GM12878 (cell line): ENCODE data around the gene PCSK5. TPM values are rescaled to one million over a fixed set of nuclear protein-coding genes. Genes with fewer than 3 reads are reported as not detected.

Source experiments
- ATAC-seq: fragments of 200-7000 bp; cut with Tn5 transposase; 3 replicates; pipeline ENCODE4 v1.9.1; 2020; ENCODE audit warnings: mild to moderate bottlenecking, moderate library complexity
- BruUV-seq: library from RNA; stranded (reverse); fragments of 400-500 nt; replicated peaks from 2 replicates; lab custom pipeline; 2021; lab: Mats Ljungman, UMichigan
- CTCF ChIA-PET: fragments of 300-600 bp; sonication (Branson Sonifier 250); formaldehyde crosslinking; extraction: SDS; loops from one replicate; lab custom pipeline; 2021; ENCODE audit warnings: inconsistent platforms; lab: Yijun Ruan, JAX
- POLR2A ChIA-PET: fragments of 350-600 bp; formaldehyde crosslinking; extraction: SDS; loops from one replicate; lab custom pipeline; 2021; ENCODE audit warnings: inconsistent platforms; lab: Charles Lee
- RAD21 ChIA-PET: fragments of 300-600 bp; sonication (Branson Sonifier 250); formaldehyde crosslinking; loops from one replicate; lab custom pipeline; 2023; ENCODE audit warnings: antibody characterized with exemption; ENCODE audit not compliant: unreplicated experiment; lab: Charles Lee
- SMC1A ChIA-PET: fragments of 300-600 bp; sonication (Branson Sonifier 250); formaldehyde crosslinking; loops from one replicate; lab custom pipeline; 2023; ENCODE audit not compliant: unreplicated experiment, uncharacterized antibody; lab: Charles Lee
- DNase-seq: peaks from one replicate; pipeline ENCODE4 v3.0.0-alpha.2; 2011; ENCODE audit warnings: low read depth, low spot score
- FAIRE-seq: peaks from 3 replicates; lab custom pipeline; 2011; peaks lifted over from hg19 to GRCh38; lab: Jason Lieb, UNC
- H2AFZ ChIP-seq: 2 replicates; pipeline ENCODE4 v1.6.0; 2011; ENCODE audit warnings: low read depth, low read length, control low read depth; ENCODE audit not compliant: control insufficient read depth
- H3K27ac ChIP-seq: 2 replicates; pipeline ENCODE4 v1.5.1; 2011; ENCODE audit warnings: control low read depth; ENCODE audit not compliant: control insufficient read depth, insufficient read depth
- H3K27me3 ChIP-seq, 2 experiments: replicated peaks in 1 of 2; 2 replicates each; pipeline versions ENCODE4 v1.6.0 to v1.6.1; 2011; ENCODE audit warnings: low read length in 1 of 2; ENCODE audit not compliant: control insufficient read depth in 2 of 2, insufficient read depth in 2 of 2
- H3K36me3 ChIP-seq, 2 experiments: 2 replicates each; pipeline ENCODE4 v1.5.1; 2011; ENCODE audit warnings: low read length in 1 of 2; ENCODE audit not compliant: control insufficient read depth in 2 of 2, insufficient read depth in 2 of 2
- H3K4me1 ChIP-seq: 2 replicates; pipeline ENCODE4 v1.6.1; 2011; ENCODE audit warnings: mild to moderate bottlenecking, low read length, moderate library complexity, mixed read lengths; ENCODE audit not compliant: control insufficient read depth, insufficient read depth
- H3K4me2 ChIP-seq: 2 replicates; pipeline ENCODE4 v1.6.0; 2011; ENCODE audit warnings: control low read depth; ENCODE audit not compliant: control insufficient read depth, insufficient read depth
- H3K4me3 ChIP-seq: fragments of 200-600 bp; sonication (generic); 2 replicates; pipeline ENCODE4 v1.5.1; 2016
- H3K79me2 ChIP-seq: 2 replicates; pipeline ENCODE4 v1.6.0; 2011; ENCODE audit warnings: low read length; ENCODE audit not compliant: control insufficient read depth, insufficient read depth
- H3K9ac ChIP-seq: 2 replicates; pipeline ENCODE4 v1.8.0; 2011; ENCODE audit warnings: low read length, control low read depth, mixed read lengths; ENCODE audit not compliant: control insufficient read depth, insufficient read depth
- H3K9me3 ChIP-seq: replicated peaks from 3 replicates; pipeline ENCODE4 v1.5.1; 2011; ENCODE audit warnings: mild to moderate bottlenecking, low read length; ENCODE audit not compliant: control insufficient read depth, insufficient read depth
- H4K20me1 ChIP-seq: 2 replicates; pipeline ENCODE4 v1.6.0; 2011; ENCODE audit not compliant: control insufficient read depth, insufficient read depth
- ASH2L ChIP-seq: fragments of 300-600, 200-600 bp; sonication (generic); IDR thresholded peaks from 2 replicates; pipeline ENCODE4 v1.6.1; 2017; ENCODE audit warnings: low read depth, mild to moderate bottlenecking, borderline replicate concordance
- EP300 ChIP-seq, 2 experiments: fragments of 150-350 bp in 1 of 2; IDR thresholded peaks; 2 replicates each; pipeline ENCODE4 v1.6.1; 2011 to 2012; ENCODE audit warnings: low read depth in 2 of 2, low read length in 2 of 2, borderline replicate concordance in 1 of 2, improper control_type of control experiment in 1 of 2, inconsistent platforms in 1 of 2; ENCODE audit not compliant: control insufficient read depth in 1 of 2
- NFIC ChIP-seq: IDR thresholded peaks from 2 replicates; pipeline ENCODE4 v1.6.1; 2012; ENCODE audit warnings: low read depth, mild to moderate bottlenecking, inconsistent platforms, low read length, moderate library complexity
- SMAD1 ChIP-seq: fragments of 450-650 bp; IDR thresholded peaks from 2 replicates; pipeline ENCODE4 v1.6.1; 2018; ENCODE audit warnings: mild to moderate bottlenecking, low read depth; ENCODE audit not compliant: partially characterized antibody
- TCF7 ChIP-seq: IDR thresholded peaks from 2 replicates; pipeline ENCODE4 v1.6.1; 2014; ENCODE audit warnings: antibody characterized with exemption, borderline replicate concordance
- ZNF207 ChIP-seq: fragments of 450-650 bp; IDR thresholded peaks from 2 replicates; pipeline ENCODE4 v1.6.1; 2014; ENCODE audit warnings: antibody characterized with exemption, mild to moderate bottlenecking, borderline replicate concordance
- ZNF384 ChIP-seq: IDR thresholded peaks from 2 replicates; pipeline ENCODE4 v1.6.1; 2012; ENCODE audit warnings: low read depth, mild to moderate bottlenecking, low read length, improper control_type of control experiment, borderline replicate concordance
- WGBS: methylation state at CpG from one replicate; pipeline ENCODE4 v1.1.6; 2016; ENCODE audit warnings: low lambda C conversion rate; ENCODE audit not compliant: insufficient replicate concordance, insufficient coverage; ENCODE audit errors: missing lambda C conversion rate; 5-methylcytosine and 5-hydroxymethylcytosine counted together
- in situ Hi-C: fragments of 300-500 bp; cut with MboI; formaldehyde crosslinking; loops from 9 replicates; pipeline ENCODE4 v1.14.3; 2018; ENCODE audit warnings: mixed read lengths
- intact Hi-C: fragments of 100-400 bp; cut with micrococcal nuclease; formaldehyde crosslinking; loops from one replicate; pipeline ENCODE4 v1.14.2; 2022; ENCODE audit not compliant: unreplicated experiment
- polyA plus RNA-seq, 11 experiments: library from polyadenylated mRNA; depleted of rRNA in 4 of 11; unstranded in 6 of 11; stranded (reverse) in 5 of 11; fragments of >200 nt; fragmentation: Nextera tagmentation in 4 of 11; fragmentation: Illumina TruSeq in 1 of 11; extraction: Ambion mirVana in 4 of 11; extraction: Trizol in 1 of 11; gene quantifications; 1 replicate in 1 of 11; 2 replicates in 10 of 11; pipeline versions ENCODE4 v1.2.1 to v1.2.3, GENCODE V29; 2011 to 2016; ENCODE audit warnings: inconsistent platforms in 2 of 11, missing spikeins in 2 of 11, low read depth in 1 of 11
- total RNA-seq, 4 experiments: library from RNA; depleted of rRNA in 3 of 4; stranded (reverse); fragments of >200 nt in 3 of 4; fragmentation: Illumina TruSeq in 1 of 4; extraction: Trizol in 1 of 4; gene quantifications; 2 replicates each; pipeline versions ENCODE4 v1.2.1 to v1.2.3, GENCODE V29; 2013 to 2021
- TF ChIP-seq, protein P1 (sequence below): IDR thresholded peaks from 2 replicates; pipeline ENCODE4 v1.6.1; 2011; ENCODE audit warnings: borderline replicate concordance, low read depth, mild to moderate bottlenecking, moderate library complexity, low read length; ENCODE audit not compliant: insufficient read depth, poor library complexity, severe bottlenecking
- TF ChIP-seq, protein P2 (sequence below): fragments of 450-650 bp; formaldehyde crosslinking; IDR thresholded peaks from 2 replicates; pipeline ENCODE4 v1.4.0; 2020; ENCODE audit warnings: mild to moderate bottlenecking, moderate library complexity
- TF ChIP-seq, protein P3 (sequence below): fragments of 450-650 bp; IDR thresholded peaks from 2 replicates; pipeline ENCODE4 v1.6.1; 2016; ENCODE audit warnings: mild to moderate bottlenecking, moderate library complexity, borderline replicate concordance
- TF ChIP-seq, protein P4 (sequence below): fragments of 450-650 bp; IDR thresholded peaks from 2 replicates; pipeline ENCODE4 v1.6.1; 2014; ENCODE audit warnings: mild to moderate bottlenecking

PCSK5 gene
- total and polyA plus RNA-seq, 10 of the 15 experiments (the other 5 are each of a cell fraction or from before 2014, with no cell fraction given): 0.01 to 0.13 (median 0.04) TPM; not detected in 3

DNA sequence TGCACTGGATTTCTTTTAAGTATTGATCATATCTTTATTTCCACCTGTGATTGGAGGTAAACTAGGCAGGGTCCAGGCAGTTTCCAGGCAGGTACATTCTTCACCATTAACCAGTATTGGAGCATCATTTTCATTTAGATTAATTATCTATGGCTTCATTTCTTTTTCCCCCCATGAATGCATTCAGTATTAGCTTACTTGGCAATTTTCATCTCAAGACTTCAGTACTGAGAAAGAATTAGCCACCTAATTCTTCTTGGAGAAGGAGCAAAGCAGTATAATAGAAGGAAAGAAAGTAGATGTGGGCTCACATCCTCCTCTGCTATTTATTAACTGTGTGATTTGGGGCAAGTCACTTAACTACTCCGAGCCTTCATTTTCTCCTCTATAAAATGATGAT lies 295.0 kb downstream of the PCSK5 start:
- POLR2A ChIA-PET: no interaction called here
- in situ Hi-C loops: no loop called here
- CTCF ChIA-PET: interaction anchor here (1.0 kb wide), 1 partner anchor 10 kb away, joined by 3 read pairs; no protein-coding TSS in a partner anchor

More for the DNA sequence above, 295.0 kb downstream of the PCSK5 start:
- SMC1A ChIA-PET: no interaction called here
- H4K20me1 ChIP-seq: no peaks in the 10 kb centered on the region
- FAIRE-seq (no peak), ATAC-seq (no peak)
- no peak overlapping the region for H2AFZ ChIP-seq
- no peak overlapping the region for H3K4me3 ChIP-seq
- no peaks in the 10 kb centered on the region for H3K36me3 ChIP-seq
- no peaks in the 10 kb centered on the region for H3K4me1 ChIP-seq
- BruUV-seq: no TSS peak
- H3K27ac ChIP-seq: no peak overlapping the region
- H3K9ac ChIP-seq: no peak overlapping the region
- H3K4me2 ChIP-seq: no peak overlapping the region
- WGBS: 27% methylated on average over 1 of the region's 1 CpG
- TF ChIP-seq, protein P1, sequence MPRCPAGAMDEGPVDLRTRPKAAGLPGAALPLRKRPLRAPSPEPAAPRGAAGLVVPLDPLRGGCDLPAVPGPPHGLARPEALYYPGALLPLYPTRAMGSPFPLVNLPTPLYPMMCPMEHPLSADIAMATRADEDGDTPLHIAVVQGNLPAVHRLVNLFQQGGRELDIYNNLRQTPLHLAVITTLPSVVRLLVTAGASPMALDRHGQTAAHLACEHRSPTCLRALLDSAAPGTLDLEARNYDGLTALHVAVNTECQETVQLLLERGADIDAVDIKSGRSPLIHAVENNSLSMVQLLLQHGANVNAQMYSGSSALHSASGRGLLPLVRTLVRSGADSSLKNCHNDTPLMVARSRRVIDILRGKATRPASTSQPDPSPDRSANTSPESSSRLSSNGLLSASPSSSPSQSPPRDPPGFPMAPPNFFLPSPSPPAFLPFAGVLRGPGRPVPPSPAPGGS: no peak
- TF ChIP-seq ZNF384 (no peak), NFIC (no peak), ASH2L (no peak), EP300 (IDR thresholded peaks at IDR 0.05; ENCODE audit: borderline replicate concordance in 1 of 2, control insufficient read depth in 1 of 2, low read depth in 2 of 2, low read length in 2 of 2) (no peak), TCF7 (no peak), SMAD1 (no peak), ZNF207 (no peak)
- TF ChIP-seq, protein P2, sequence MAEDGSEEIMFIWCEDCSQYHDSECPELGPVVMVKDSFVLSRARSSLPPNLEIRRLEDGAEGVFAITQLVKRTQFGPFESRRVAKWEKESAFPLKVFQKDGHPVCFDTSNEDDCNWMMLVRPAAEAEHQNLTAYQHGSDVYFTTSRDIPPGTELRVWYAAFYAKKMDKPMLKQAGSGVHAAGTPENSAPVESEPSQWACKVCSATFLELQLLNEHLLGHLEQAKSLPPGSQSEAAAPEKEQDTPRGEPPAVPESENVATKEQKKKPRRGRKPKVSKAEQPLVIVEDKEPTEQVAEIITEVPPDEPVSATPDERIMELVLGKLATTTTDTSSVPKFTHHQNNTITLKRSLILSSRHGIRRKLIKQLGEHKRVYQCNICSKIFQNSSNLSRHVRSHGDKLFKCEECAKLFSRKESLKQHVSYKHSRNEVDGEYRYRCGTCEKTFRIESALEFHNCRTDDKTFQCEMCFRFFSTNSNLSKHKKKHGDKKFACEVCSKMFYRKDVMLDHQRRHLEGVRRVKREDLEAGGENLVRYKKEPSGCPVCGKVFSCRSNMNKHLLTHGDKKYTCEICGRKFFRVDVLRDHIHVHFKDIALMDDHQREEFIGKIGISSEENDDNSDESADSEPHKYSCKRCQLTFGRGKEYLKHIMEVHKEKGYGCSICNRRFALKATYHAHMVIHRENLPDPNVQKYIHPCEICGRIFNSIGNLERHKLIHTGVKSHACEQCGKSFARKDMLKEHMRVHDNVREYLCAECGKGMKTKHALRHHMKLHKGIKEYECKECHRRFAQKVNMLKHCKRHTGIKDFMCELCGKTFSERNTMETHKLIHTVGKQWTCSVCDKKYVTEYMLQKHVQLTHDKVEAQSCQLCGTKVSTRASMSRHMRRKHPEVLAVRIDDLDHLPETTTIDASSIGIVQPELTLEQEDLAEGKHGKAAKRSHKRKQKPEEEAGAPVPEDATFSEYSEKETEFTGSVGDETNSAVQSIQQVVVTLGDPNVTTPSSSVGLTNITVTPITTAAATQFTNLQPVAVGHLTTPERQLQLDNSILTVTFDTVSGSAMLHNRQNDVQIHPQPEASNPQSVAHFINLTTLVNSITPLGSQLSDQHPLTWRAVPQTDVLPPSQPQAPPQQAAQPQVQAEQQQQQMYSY (CRISPR knock-in tag): no peak
- TF ChIP-seq, protein P3, sequence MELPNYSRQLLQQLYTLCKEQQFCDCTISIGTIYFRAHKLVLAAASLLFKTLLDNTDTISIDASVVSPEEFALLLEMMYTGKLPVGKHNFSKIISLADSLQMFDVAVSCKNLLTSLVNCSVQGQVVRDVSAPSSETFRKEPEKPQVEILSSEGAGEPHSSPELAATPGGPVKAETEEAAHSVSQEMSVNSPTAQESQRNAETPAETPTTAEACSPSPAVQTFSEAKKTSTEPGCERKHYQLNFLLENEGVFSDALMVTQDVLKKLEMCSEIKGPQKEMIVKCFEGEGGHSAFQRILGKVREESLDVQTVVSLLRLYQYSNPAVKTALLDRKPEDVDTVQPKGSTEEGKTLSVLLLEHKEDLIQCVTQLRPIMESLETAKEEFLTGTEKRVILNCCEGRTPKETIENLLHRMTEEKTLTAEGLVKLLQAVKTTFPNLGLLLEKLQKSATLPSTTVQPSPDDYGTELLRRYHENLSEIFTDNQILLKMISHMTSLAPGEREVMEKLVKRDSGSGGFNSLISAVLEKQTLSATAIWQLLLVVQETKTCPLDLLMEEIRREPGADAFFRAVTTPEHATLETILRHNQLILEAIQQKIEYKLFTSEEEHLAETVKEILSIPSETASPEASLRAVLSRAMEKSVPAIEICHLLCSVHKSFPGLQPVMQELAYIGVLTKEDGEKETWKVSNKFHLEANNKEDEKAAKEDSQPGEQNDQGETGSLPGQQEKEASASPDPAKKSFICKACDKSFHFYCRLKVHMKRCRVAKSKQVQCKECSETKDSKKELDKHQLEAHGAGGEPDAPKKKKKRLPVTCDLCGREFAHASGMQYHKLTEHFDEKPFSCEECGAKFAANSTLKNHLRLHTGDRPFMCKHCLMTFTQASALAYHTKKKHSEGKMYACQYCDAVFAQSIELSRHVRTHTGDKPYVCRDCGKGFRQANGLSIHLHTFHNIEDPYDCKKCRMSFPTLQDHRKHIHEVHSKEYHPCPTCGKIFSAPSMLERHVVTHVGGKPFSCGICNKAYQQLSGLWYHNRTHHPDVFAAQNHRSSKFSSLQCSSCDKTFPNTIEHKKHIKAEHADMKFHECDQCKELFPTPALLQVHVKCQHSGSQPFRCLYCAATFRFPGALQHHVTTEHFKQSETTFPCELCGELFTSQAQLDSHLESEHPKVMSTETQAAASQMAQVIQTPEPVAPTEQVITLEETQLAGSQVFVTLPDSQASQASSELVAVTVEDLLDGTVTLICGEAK: no peak
- TF ChIP-seq, protein P4, sequence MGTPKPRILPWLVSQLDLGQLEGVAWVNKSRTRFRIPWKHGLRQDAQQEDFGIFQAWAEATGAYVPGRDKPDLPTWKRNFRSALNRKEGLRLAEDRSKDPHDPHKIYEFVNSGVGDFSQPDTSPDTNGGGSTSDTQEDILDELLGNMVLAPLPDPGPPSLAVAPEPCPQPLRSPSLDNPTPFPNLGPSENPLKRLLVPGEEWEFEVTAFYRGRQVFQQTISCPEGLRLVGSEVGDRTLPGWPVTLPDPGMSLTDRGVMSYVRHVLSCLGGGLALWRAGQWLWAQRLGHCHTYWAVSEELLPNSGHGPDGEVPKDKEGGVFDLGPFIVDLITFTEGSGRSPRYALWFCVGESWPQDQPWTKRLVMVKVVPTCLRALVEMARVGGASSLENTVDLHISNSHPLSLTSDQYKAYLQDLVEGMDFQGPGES: no peak
- TF ChIP-seq, all 136 proteins: peak for 0
- intact Hi-C loops: no loop called here
- no peaks in the 10 kb centered on the region for H3K79me2 ChIP-seq
- no peaks in the 10 kb centered on the region for H3K9me3 ChIP-seq
- no peaks in the 10 kb centered on the region; a peak in 1 of 4 replicates for H3K27me3 ChIP-seq
- RAD21 ChIA-PET: no interaction called here
- DNase-seq: no peak
